ENCODE results near the gene LAG3. TPM values are rescaled to one million over a fixed set of nuclear protein-coding genes. Genes with fewer than 3 reads are reported as not detected.

Gene LAG3
- polyA plus RNA-seq, 1 of the 3 experiments (the other 2 are of a cell fraction) = 0.72 TPM

GRCh38 chr12:6790496-6791150 is 18.3 kb downstream of the LAG3 start:
- no peak overlapping the region for H3K4me2 ChIP-seq
- H2AFZ ChIP-seq (ENCODE audit: low read depth) = no peak overlapping the region
- no peak overlapping the region for H3K27ac ChIP-seq (ENCODE audit: low read depth in 2 of 2, low read length in 1 of 2)
- H3K36me3 ChIP-seq (replicated peaks in 1 of 2; ENCODE audit: control insufficient read depth in 1 of 2, insufficient read depth in 2 of 2, low read length in 1 of 2) = no peaks in the 10 kb centered on the region
- no peaks in the 10 kb centered on the region for H3F3A ChIP-seq (replicated peaks; ENCODE audit: insufficient read depth)
- no peaks in the 10 kb centered on the region for H3K79me2 ChIP-seq (ENCODE audit: insufficient read depth)
- no peaks in the 10 kb centered on the region for H4K20me1 ChIP-seq (ENCODE audit: insufficient read depth)
- peaks cover 0 to 9% of the 10 kb centered on the region in 2 experiments; a peak in 1 of 4 replicates for H3K4me1 ChIP-seq (ENCODE audit: control insufficient read depth in 1 of 2, insufficient read depth in 2 of 2, low read depth in 1 of 2, low read length in 1 of 2)
- WGBS (ENCODE audit: low lambda C conversion rate) = 88% methylated on average over 10 of the region's 12 CpGs
- TF ChIP-seq SMC3 (IDR thresholded peaks at IDR 0.05; ENCODE audit: low read depth, low read length) = no peak
- TF ChIP-seq NFIC (IDR thresholded peaks at IDR 0.05; ENCODE audit: borderline replicate concordance) = no peak
- no peak for TF ChIP-seq CTCF (IDR thresholded peaks at IDR 0.05)
- no peak for TF ChIP-seq RXRA (IDR thresholded peaks at IDR 0.05; ENCODE audit: borderline replicate concordance, low read depth)
- TF ChIP-seq YY1 (IDR thresholded peaks at IDR 0.05; ENCODE audit: low read depth) = no peak
- TF ChIP-seq NRF1 (IDR thresholded peaks at IDR 0.05; ENCODE audit: low read depth, low read length) = no peak
- no peak for TF ChIP-seq MAX (IDR thresholded peaks at IDR 0.05; ENCODE audit: low read depth)
- TF ChIP-seq USF1 (IDR thresholded peaks at IDR 0.05; ENCODE audit: borderline replicate concordance, low read depth) = no peak
- no peak for TF ChIP-seq RFX5 (IDR thresholded peaks at IDR 0.05; ENCODE audit: low read length)
- no peak for TF ChIP-seq TCF12 (IDR thresholded peaks at IDR 0.05)
- TF ChIP-seq GABPA (IDR thresholded peaks at IDR 0.05; ENCODE audit: low read depth) = no peak
- TF ChIP-seq TAF1 (IDR thresholded peaks at IDR 0.05; ENCODE audit: borderline replicate concordance, low read depth, low read length) = no peak
- no peak for TF ChIP-seq GATA2 (CRISPR knock-in tag; IDR thresholded peaks at IDR 0.05)
- TF ChIP-seq TEAD4 (IDR thresholded peaks at IDR 0.05; ENCODE audit: borderline replicate concordance, insufficient read depth) = no peak
- TF ChIP-seq EZH2phosphoT487 (IDR thresholded peaks at IDR 0.05; ENCODE audit: borderline replicate concordance, low read depth) = no peak
- TF ChIP-seq PBX3 (IDR thresholded peaks at IDR 0.05) = no peak
- TF ChIP-seq CHD2 (IDR thresholded peaks at IDR 0.05; ENCODE audit: low read length, partially characterized antibody) = no peak
- TF ChIP-seq FOXM1 (IDR thresholded peaks at IDR 0.05; ENCODE audit: low read depth) = no peak
- no peak for TF ChIP-seq FOSL2 (IDR thresholded peaks at IDR 0.05; ENCODE audit: borderline replicate concordance, low read depth)
- H3K27me3 ChIP-seq (ENCODE audit: insufficient read depth) = no peaks in the 10 kb centered on the region
- H3K9ac ChIP-seq = no peak overlapping the region
- ChIA-PET CTCF (interaction anchor here (0.6 to 3.4 kb wide), 5 partner anchors 12 to 440 kb away, joined by 3 to 17 read pairs (median 3); partner anchors contain the start of genes MLF2 and PTMS), POLR2A (no interaction called here)
- no peak for DNase-seq
- no peaks in the 10 kb centered on the region for H3K9me2 ChIP-seq
- H3K9me3 ChIP-seq = no peaks in the 10 kb centered on the region
- no peak overlapping the region for H3K4me3 ChIP-seq (ENCODE audit: low read depth in 2 of 2, low read length in 1 of 2)
